Panc1 (cell line): ENCODE measurements around the gene ANO2. TPM values are rescaled to one million over a fixed set of nuclear protein-coding genes. Genes with fewer than 3 reads are reported as not detected.

Experiments
- ATAC-seq: fragments of 200-7000 bp; cut with Tn5 transposase; 2 replicates; pipeline ENCODE4 v1.9.1; 2020; ENCODE audit warnings: mild to moderate bottlenecking, moderate library complexity
- BruUV-seq: library from RNA; stranded (reverse); fragments of 400-500 nt; replicated peaks from 2 replicates; lab custom pipeline; 2021; lab: Mats Ljungman, UMichigan
- CTCF ChIA-PET: fragments of 300-600 bp; sonication (Branson Sonifier 250); formaldehyde crosslinking; loops from one replicate; lab custom pipeline; 2022; ENCODE audit warnings: antibody characterized with exemption; lab: Charles Lee
- POLR2A ChIA-PET: fragments of 300-600 bp; sonication (Branson Sonifier 250); formaldehyde crosslinking; loops from one replicate; lab custom pipeline; 2022; ENCODE audit warnings: antibody characterized with exemption; lab: Charles Lee
- DNase-seq: peaks from one replicate; pipeline ENCODE4 v3.0.0-alpha.2; 2010; ENCODE audit warnings: low read depth, low spot score
- H3K27ac ChIP-seq: 2 replicates; pipeline ENCODE4 v1.5.1; 2011; ENCODE audit warnings: mild to moderate bottlenecking, low read length, inconsistent platforms
- H3K27me3 ChIP-seq: fragments of 200-500 bp; sonication (Bioruptor generic); 2 replicates; pipeline ENCODE4 v1.6.0; 2014; ENCODE audit warnings: low read length, inconsistent platforms; ENCODE audit not compliant: control insufficient read depth, insufficient read depth
- H3K36me3 ChIP-seq: fragments of 200-500 bp; sonication (Bioruptor generic); 2 replicates; pipeline ENCODE4 v1.5.1; 2014; ENCODE audit warnings: inconsistent platforms, mild to moderate bottlenecking, low read length, moderate library complexity; ENCODE audit not compliant: control insufficient read depth, insufficient read depth
- H3K4me1 ChIP-seq: 2 replicates; pipeline ENCODE4 v1.5.1; 2011; ENCODE audit warnings: inconsistent platforms, mild to moderate bottlenecking, low read length, moderate library complexity; ENCODE audit not compliant: control insufficient read depth, insufficient read depth
- H3K4me3 ChIP-seq, 2 experiments: 2 replicates each; pipeline ENCODE4 v1.5.1; 2011 to 2012; ENCODE audit warnings: low read depth in 2 of 2, low read length in 2 of 2, mild to moderate bottlenecking in 2 of 2, inconsistent platforms in 1 of 2, moderate library complexity in 1 of 2
- H3K9me3 ChIP-seq: fragments of 200-500 bp; sonication (Bioruptor generic); 2 replicates; pipeline ENCODE4 v1.5.1; 2014; ENCODE audit warnings: low read depth, mild to moderate bottlenecking, inconsistent platforms, low read length, moderate library complexity; ENCODE audit not compliant: control insufficient read depth, insufficient read depth
- CTCF ChIP-seq: fragments of 450-650 bp; IDR thresholded peaks from 2 replicates; pipeline ENCODE4 v1.5.1; 2017; ENCODE audit warnings: mild to moderate bottlenecking
- POLR2AphosphoS5 ChIP-seq: IDR thresholded peaks from 2 replicates; pipeline ENCODE4 v1.6.1; 2012; ENCODE audit warnings: mild to moderate bottlenecking, low read depth, low read length, moderate library complexity
- REST ChIP-seq, 2 experiments: IDR thresholded peaks; 2 replicates each; pipeline ENCODE4 v1.6.1; 2011 to 2012; ENCODE audit warnings: low read depth in 2 of 2, control low read depth in 1 of 2, low read length in 1 of 2, mild to moderate bottlenecking in 1 of 2, moderate library complexity in 1 of 2; ENCODE audit not compliant: insufficient read depth in 1 of 2
- SIN3A ChIP-seq: IDR thresholded peaks from 2 replicates; pipeline ENCODE4 v1.6.1; 2012; ENCODE audit warnings: low read depth, mild to moderate bottlenecking, low read length, moderate library complexity, borderline replicate concordance; ENCODE audit not compliant: insufficient read depth
- TCF7L2 ChIP-seq: IDR thresholded peaks from 2 replicates; pipeline ENCODE4 v1.6.1; 2011; ENCODE audit warnings: mild to moderate bottlenecking, low read depth, low read length, inconsistent platforms
- in situ Hi-C: cut with HindIII; loops from 2 replicates; pipeline ENCODE4 v1.10.0; 2016; ENCODE audit warnings: low sequenced_read_pairs, low pct_unique_long_range_greater_than_20kb
- intact Hi-C: fragments of 100-400 bp; cut with micrococcal nuclease; formaldehyde crosslinking; loops from one replicate; pipeline ENCODE4 v1.10.0; 2022; ENCODE audit not compliant: unreplicated experiment
- total RNA-seq: library from RNA; stranded (reverse); gene quantifications from one replicate; pipeline ENCODE4 v1.2.1, GENCODE V29; 2021; ENCODE audit not compliant: unreplicated experiment

Gene ANO2
- total RNA-seq, 1 experiment from 2014 or later = not detected

- ChIA-PET CTCF (no interaction called here), POLR2A (no interaction called here)
- in situ Hi-C loops (no loop called here), intact Hi-C loops (no loop called here)
- Histone ChIP-seq H3K4me1 (no peaks in the 10 kb centered on the region), H3K27ac (no peak overlapping the region), H3K4me3 (no peak overlapping the region), H3K36me3 (no peaks in the 10 kb centered on the region), H3K27me3 (no peaks in the 10 kb centered on the region), H3K9me3 (no peaks in the 10 kb centered on the region)
- DNase-seq = no peak
- no peak for TF ChIP-seq CTCF
- TF ChIP-seq POLR2AphosphoS5 = no peak
- no peak for TF ChIP-seq TCF7L2
- no peak for TF ChIP-seq REST (IDR thresholded peaks at IDR 0.05; ENCODE audit: insufficient read depth in 1 of 2, low read depth in 2 of 2, low read length in 1 of 2)
- TF ChIP-seq SIN3A = no peak
- BruUV-seq = no TSS peak
- ATAC-seq = no peak
These were observed 324.2 kb downstream of the ANO2 start for GRCh38 chr12:5620896-5621295.

GRCh38 chr12:5619628-5620027 is 325.4 kb downstream of the ANO2 start:
- CTCF ChIA-PET = no interaction called here
- ATAC-seq = no peak

More at GRCh38 chr12:5619628-5620027, 325.4 kb downstream of the ANO2 start:
- H3K9me3 ChIP-seq = no peaks in the 10 kb centered on the region
- no peaks in the 10 kb centered on the region for H3K4me1 ChIP-seq
- TF ChIP-seq SIN3A (no peak), REST (IDR thresholded peaks at IDR 0.05; ENCODE audit: insufficient read depth in 1 of 2, low read depth in 2 of 2, low read length in 1 of 2) (no peak)
- intact Hi-C loops (no loop called here), in situ Hi-C loops (no loop called here)
- H3K27me3 ChIP-seq = no peaks in the 10 kb centered on the region
- DNase-seq = no peak
- BruUV-seq = no TSS peak
- no peaks in the 10 kb centered on the region for H3K36me3 ChIP-seq
- no peak overlapping the region for H3K4me3 ChIP-seq
- POLR2A ChIA-PET = no interaction called here
- no peak overlapping the region for H3K27ac ChIP-seq
